GM21737 (cell line): ENCODE measurements around the gene LRRC8D.

Experiments
- ATAC-seq: cut with Tn5 transposase; IDR thresholded peaks from one replicate; pipeline ENCODE4 v1.9.1; 2021; ENCODE audit warnings: mild to moderate bottlenecking, moderate library complexity; ENCODE audit not compliant: unreplicated experiment

LRRC8D gene

GRCh38 chr1:89806616-89807015, 14.2 kb upstream of the LRRC8D start:
- ATAC-seq, result no peak

DNA sequence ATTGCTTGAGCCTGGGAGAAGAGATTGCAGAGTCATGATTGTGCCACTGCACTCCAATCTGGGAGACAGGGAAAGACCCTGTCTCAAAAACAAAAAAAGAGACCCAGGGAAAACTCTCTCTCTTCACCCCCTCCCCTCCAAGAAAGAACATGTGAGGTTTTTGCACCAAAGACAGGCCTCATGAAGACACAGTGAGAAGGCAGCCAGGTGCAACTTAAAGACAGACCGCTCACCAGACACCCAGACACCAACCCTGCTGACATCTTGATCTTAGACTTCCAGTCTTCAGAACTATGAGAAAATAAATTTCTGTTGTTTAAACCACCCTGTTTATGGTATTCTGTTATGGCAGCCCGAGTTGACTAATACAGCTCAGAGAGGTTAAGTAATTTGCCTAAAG, 13.3 kb upstream of the LRRC8D start:
- no peak for ATAC-seq

- ATAC-seq, result no peak
These were observed 12.8 kb upstream of the LRRC8D start for GRCh38 chr1:89807983-89808382.

GRCh38 chr1:89808441-89809117, 12.3 kb upstream of the LRRC8D start:
- no peak for ATAC-seq

GRCh38 chr1:89809556-89809955, 11.3 kb upstream of the LRRC8D start:
- ATAC-seq, result no peak

DNA sequence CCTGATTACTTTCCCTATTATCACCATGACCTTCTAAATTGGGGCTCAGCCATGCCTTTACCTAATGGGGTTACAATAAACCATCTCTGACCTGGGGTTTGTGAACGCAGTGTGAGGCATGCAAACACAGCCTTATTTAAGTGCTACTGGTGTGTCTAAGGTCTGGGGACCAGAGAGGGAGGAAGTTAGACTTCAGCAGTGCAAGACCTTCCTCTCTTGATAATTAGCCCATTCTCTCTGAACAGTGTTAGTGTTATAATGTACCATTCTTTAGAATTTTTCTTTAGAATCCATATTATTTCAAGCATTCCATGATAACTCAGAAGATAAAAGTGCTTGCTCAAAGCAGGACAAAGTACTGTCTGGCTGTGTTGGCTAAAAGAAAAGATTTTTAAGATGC, 10.5 kb upstream of the LRRC8D start:
- ATAC-seq, result no peak

GRCh38 chr1:89810880-89811279, 10.0 kb upstream of the LRRC8D start:
- ATAC-seq, result no peak

GRCh38 chr1:89812992-89813391, 7.8 kb upstream of the LRRC8D start:
- ATAC-seq, result no peak

GRCh38 chr1:89815040-89815439, 5.8 kb upstream of the LRRC8D start:
- no peak for ATAC-seq

GRCh38 chr1:89815611-89816010, 5.2 kb upstream of the LRRC8D start:
- no peak for ATAC-seq

- no peak for ATAC-seq
These were observed 4.5 kb upstream of the LRRC8D start for GRCh38 chr1:89816366-89816765.

GRCh38 chr1:89821322-89822108, 683 bp downstream of the LRRC8D start:
- ATAC-seq, result peak; percentile 49

DNA sequence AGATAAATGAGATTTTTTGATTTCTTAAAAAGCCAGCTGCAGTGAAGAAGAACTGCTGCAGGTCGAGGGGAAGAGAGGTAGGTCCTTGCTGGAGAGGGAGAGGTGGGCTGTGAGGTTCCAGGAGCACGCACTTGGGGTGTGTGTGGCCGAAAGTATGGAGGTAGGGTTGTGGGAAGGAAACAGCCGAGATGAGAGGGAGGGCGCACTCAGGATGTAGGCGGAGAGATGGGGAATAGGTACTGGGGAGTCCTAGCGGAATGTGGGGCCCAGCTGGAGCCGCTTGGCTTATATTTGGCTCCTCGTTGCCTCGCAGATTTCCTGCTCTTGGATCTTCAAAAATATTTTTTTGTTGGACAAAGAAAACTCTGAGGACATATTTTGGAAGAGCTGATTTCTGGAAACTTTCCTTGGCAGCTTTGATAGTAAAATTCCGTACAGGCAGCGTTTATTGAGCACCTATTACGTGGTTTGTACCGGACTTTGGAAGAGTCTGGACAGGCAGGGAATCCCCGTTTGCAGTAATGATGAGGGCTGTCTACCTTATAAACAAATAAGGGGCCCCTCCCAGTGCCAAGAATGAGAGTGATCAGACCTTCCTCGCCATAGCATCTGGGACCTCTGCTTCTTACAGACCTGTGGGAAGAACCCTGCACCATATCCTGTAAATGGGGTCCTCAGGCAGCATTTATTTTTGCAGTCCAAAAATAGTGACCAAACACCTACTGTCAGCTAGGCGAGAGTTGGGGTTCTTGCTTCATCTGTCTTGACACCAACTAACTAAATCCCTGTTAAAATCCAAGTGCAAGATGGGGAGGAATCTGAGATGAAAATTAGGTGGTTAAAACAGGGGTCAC, 1.5 kb downstream of the LRRC8D start:
- no peak for ATAC-seq

DNA sequence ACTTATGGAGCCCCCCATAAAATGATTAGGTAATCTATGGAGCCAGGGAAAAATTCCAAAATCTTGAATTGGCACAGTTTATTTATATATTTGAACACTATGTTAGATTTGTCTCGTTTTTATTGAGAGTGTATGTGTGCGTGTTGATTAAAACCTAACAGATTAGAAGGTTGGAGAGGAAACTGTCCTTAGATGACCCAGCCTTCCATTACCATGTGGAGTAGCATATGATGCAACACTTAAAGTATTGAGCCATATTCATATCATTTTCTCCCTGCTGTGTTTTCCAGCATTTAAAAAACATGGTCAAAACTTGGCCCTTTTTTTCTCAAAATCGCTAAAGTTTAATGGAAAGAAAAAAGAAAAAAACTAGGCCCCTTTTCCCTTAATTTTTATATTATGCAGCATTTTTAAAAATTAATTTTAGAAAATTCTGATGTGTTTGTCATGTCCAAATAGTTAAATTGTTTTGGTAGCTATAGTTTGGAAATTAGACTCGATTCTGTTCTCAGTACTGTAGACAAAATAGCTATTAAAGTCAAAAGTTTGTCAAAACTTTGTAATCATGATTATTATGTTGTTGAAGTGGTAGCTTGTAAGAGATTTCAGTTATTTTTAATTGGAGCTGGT, 2.3 kb downstream of the LRRC8D start:
- ATAC-seq, result no peak

- no peak for ATAC-seq
These were observed 3.0 kb downstream of the LRRC8D start for GRCh38 chr1:89823679-89824292.

DNA sequence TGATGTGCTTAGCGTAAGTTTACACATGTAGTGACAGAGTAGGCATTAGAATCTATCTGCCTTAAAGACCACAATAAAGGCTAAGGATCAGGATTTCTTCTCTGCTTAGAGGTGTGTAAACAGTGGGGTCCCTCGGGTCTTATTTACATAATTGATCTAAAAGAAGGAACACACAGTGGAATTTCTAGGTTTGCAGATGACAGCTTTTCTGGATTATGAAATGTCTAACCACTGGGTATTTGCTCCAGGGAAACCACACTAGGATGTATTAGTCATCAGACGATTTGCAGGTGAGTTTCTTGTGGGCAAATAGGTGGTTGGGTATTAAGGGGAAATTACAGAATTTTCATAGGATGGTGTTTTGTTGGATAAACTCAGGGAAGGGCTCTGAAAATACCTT, 5.8 kb downstream of the LRRC8D start:
- no peak for ATAC-seq

GRCh38 chr1:89827330-89827729, 6.5 kb downstream of the LRRC8D start:
- ATAC-seq, result no peak

GRCh38 chr1:89827902-89828301, 7.1 kb downstream of the LRRC8D start:
- ATAC-seq, result no peak

GRCh38 chr1:89829186-89829585, 8.4 kb downstream of the LRRC8D start:
- no peak for ATAC-seq

DNA sequence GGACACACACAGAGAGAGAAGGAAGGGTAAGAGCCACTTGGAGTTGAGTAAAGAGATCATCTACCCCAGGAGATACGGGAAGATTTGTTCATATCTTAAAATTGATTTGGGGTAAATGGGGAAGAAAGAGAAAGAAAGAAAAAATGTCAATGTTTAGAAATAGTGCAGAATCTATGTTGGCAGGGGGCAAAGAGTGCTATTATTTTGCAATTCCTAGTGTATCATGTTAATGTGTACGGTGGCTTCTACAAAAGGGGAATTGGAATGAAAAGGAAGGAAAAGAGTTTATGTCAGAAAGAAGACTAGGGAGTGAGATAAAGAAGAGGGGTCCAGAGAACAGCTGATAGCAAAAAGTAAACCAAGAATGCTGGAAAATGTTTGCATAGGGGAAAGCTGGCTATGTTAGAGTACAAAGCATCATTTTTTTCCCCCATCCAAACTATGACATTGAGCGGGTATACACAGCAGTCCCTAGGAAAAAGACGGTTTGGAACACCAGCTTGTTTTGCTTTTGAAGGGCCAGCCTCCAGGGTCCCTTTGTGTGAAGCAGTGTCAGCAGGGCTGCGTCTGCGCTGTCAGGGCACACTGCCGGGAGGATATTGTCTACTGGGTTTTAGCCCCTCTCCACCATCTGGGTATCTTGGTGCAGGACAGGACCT, 10.8 kb downstream of the LRRC8D start:
- ATAC-seq, result no peak
